NCI-H2029 (cell line): Measurements from ENCODE around the gene SPAG16.
"Not testable (repeated sequence)": the region's sequence is repeated elsewhere in the genome, so short reads cannot be mapped to it uniquely, and the experiment has no call there.

Experiments used
- DNase-seq: peaks from one replicate; lab custom pipeline; 2025; lab: John Stamatoyannopoulos, UW

Gene SPAG16

DNA sequence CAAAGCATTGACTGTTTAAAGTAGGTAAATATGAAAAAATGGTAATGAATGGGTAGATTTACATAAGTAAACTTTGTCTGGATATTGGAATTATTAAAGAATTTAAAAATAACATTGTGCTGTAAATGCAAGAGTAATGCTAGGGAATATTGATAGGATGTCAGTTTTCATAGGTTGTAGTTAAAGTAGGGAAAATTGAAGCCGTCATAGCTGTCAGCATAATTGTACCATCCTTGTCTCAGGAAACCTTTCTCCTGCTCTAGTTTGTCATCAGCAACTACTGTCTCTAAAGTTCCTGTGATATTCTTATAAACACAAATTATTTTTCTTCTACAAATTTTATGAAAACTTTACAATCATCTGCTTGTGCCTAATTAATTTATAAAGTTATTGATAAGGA, 10.1 kb upstream of the SPAG16 start:
- DNase-seq = no peak

DNA sequence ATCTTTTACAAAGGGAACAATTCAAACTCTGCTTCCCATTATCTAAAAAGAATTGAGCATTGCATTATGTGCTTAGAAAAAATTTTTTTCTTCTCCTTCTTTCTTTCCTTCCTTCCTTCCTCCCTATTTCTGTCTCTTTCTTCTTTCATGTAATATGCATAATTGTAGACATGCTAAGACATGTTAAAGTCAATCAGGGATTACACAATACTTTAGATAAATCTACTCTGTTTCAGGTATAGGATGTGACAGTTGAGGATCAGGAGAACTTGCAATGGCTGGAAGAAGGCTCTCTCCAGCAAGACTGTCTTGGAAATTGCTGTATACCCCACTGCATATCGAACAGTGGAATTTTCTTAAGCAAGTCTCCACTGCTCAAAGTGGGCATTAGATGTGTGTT, 9.0 kb upstream of the SPAG16 start:
- no peak for DNase-seq

DNA sequence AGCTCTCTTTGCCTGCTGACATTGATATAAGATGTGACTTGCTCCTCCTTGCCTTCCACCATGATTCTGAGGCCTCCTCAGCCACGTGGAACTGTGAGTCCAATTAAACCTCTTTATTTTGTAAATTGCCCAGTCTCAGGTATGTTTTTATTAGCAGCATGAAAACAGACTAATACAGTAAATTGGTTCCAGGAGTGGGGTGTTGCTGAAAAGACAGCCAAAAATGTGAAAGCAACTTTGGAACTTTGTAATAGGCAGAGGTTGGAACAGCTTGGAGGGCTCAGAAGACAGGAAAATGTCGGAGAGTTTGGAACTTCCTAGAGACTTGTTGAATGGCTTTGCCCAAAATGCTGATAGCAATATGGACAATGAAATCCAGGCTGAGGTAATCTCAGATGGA, 7.1 kb upstream of the SPAG16 start:
- DNase-seq = not testable (repeated sequence)

DNA sequence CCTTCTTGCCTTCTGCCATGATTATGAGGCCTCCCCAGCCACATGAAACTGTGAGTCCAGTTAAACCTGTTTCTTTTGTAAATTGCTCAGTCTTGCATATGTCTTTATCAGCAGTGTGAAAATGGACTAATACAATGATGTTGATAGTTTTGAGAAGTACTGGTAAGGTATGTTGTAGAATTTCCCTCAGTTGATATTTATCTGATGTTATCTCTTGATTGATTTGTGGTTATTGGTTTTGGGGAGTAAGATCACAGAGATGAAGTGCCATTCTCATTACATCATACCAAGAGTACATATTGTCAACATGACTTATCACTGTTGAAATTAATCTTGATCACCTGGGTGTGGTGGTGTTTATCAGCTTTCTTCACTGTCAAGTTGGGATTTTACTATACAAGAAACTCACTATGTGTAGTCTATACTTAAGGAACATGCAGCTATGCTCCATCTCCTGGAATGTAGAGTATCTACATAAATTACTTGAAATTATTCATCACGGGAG, 5.1 kb upstream of the SPAG16 start:
- no peak for DNase-seq

DNA sequence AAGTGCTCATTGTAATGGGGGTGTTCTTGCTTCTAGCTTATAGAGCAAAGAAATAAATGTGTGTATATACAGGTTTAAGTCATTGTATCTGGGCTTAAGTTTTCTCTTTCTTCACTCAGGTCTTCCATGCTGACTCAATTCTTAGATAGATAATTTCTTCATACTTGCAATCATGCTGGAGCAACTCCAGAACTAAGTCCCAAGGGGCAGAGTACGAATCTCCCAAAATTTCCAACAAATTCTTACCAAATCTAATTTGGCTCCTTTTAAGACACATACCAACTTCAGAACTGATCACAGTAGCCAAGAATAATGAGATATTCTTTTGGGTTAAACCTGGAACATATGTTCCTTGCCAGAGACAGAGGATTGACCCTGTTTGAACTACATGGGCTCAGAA, 4.3 kb upstream of the SPAG16 start:
- no peak for DNase-seq

DNA sequence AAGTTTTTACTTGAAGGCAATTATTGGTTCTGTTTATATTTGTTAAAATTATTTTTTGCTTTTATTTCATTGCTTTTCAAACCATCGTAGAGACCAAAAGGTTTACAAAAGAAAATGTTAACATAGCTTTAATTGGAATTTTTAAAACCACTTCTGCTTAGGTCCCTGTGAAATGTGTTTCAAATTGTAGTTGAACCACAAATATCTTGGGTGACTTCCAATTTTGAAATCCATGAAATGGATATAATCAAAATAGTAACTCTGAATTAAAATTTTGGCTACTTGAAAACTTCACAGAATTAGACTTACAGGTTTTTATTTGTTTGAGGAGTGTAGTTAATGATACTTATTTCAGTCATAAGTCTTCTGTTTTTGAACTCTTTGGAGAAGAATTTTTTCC, 3.1 kb upstream of the SPAG16 start:
- no peak for DNase-seq

DNA sequence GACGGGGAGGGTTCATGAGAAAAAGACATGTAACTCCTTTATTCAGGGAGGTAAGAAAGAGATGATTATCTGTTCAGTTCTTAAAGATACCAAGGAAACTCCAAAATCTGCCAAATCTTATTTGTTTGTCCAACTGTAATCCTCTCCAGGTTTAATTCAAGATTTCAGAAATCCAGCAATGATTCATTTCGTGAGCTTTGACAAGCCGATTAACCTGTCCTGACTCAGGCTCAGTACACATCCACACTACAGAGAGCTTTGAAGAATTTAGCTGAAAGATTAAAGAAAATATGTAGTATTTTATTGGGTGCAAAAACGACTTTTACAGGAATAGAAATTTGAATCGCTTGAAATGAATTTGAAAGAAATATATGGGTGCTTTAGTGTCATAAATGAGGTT, 1.1 kb downstream of the SPAG16 start:
- DNase-seq = no peak

DNA sequence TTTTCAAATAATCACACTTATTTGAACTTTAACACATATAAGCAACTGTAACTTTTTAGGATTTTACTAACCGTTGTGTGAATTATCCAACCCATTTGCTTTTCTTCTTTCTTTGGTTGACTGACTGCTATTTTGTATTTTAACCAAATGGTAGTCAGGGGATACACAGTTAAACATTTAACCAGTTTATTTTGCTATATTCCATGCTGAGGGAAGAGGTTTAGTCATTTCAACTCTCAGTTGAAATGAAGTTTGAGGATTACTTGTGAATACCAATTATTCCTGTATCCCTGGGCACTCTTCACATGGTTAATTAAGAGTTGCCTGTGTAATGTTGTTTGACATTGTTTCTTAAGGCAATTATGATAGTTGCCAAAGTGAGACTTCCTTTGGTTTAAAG, 1.9 kb downstream of the SPAG16 start:
- no peak for DNase-seq

DNA sequence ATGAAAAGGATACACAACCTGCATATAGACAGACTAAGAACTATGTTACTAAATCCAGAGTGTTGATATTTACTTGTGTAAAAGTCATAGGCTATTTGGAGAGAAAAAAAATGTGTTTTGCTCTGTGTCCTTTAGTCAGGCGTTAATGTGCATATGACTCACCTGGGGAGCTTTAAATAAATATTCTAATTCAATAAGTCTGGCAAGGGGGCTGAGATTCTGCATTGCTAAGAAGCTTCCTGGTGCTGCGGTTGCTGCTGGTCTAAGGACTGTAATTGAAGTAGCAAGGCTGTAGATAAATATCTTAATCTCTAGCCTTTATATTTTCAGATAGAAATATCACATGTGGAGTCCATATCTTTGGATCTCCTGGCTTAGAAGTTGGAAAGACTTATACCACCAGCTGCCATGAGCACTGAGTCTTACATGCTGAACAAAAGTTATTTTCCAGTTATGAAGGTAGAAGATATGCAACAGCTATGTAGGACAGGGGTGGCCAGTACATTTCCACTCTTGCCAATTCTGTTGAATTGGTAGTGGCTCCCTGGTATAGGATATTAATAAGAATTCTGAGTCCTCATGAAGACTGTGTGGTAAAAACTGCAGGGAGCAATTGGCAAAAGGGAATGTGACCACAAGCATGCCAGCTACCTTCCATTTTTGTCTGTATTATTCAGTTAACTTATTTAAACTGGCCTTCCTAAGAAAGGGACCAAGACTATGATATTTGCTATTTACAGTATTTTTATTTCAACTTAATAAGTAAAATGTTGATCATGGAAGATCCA, 4.8 kb downstream of the SPAG16 start:
- DNase-seq = no peak

DNA sequence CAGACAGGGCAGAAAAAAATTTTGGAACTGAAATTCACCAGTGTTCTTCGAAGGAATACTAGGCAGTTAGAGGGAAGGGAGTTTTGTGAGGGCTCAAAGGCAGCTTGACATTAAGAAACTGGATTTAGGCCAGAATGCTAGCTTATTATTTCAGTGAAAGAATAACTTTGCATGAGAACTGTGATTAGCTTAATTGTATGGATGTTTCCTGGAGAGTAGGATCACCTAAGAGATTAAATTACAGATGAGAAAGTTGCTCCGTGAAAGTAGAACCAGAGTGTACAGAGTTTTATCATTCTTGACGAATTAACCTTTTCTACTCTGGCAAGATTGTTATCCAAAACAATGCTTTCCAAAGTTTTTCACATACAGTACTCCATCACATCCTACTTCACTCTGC, 6.2 kb downstream of the SPAG16 start:
- DNase-seq = no peak

DNA sequence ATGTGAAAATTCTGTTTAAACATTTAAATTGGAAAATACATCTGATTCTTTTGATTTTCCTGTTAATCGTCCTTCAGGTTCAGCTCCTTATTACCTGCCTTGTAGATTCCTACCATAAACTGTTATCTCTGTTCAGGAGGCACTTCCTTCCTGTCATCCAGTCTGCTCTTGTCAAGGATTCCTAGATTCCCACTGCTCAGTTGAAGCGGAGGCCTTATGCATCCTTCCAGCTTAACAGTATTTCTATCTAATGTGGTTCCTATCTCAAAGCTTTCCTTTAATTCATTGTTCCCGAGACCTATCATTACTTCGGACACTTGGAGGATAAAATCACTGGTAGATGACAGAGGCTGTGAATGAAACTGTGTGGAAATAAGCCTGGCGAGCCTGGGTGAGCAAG, 12.0 kb downstream of the SPAG16 start:
- DNase-seq = no peak

DNA sequence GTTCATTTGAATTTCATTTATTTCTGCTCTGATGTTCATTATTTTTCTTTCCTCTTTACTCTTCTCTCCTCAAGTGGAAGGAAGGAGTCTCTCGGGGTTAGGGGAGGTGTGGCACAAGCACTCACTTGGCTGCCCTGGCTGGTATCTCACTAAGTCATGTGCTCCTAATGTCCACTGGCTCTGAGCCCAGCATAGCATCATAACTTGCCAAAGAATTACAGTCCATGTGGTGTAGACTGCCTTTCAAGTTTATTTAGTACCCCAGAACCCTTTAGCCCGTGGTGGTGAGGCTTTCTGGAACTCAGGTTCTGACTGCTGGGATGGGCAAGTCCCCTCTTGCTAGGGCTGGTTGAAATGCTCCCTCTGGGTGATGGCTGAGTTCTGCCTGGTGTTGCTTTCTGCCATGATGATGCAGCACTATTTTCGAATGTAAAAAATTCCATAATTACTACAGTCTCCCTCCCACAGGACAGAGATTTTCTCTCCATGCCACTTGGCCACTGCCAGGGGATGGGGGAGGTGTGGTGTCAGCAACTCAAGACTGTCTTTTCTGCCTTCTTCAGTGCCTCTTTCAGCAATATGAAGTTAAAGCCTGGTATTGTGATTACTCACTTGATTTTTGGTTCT, 22.2 kb downstream of the SPAG16 start:
- DNase-seq = peak; percentile 17

DNA sequence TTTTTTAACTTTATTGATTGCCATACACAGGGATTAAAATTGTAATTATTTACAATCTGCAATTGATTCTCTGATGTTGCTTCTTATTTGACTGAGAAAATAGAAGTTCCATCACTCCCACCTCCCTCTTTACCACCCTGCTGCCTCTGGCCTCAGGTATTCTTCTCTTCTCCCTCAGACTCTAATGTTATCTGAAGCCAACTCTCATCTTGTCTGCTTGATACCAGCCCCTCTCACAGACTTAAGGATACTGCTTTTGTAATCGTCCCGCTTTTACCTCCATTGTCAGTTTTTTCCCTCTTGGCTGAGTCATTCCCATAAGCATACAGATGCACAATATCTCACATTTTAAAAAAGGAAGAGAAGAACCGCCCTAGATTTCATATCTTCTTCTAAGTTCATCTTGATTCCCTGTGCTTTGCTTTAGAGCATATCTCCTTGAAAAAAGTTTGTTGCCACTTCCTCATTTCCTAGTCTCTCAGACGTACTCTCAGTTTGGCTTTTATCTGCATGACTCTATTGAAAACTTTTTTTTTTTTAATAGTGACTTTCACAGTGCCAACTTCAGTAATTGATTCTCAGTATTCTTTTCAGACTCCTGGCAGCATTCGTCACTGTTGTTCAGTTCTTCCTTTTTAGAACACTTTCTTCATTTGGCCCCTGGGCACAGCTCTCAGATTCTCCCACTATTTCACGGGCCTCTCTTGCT, 31.1 kb downstream of the SPAG16 start:
- DNase-seq = no peak

DNA sequence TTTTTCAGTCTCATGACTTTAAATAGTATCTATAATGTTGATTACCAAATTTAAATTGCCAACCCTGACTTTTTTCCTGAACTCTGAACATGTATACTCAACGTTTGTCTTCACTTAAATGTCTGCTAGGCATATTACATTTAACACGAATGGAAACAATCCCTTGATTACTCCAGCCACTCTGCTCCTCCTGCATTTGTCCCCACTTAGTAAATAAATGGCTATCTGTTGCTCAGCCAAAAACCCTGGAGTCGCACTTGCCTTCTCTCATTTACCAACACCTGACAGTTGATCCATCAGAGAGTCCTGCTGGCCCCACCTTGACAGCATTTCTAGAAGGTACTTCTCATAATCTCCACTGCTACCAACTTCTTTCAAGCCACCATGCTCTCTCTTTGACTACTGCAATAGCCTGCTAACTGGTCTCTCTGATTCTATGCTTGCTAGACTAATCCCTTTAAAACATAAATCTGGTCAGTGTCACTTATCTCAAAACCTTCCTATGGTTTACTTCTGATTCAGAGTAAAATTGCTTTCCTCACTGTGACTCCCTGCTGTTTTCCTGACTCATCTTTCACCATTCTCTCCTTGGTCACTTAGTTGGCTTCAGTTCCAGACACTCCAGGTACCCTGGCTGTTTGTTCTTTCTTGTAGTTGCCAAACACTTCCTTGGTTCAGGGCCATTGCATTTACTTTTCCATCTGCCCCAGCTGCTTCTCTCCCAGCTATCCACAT, 31.9 kb downstream of the SPAG16 start:
- peak; percentile 45 for DNase-seq

DNA sequence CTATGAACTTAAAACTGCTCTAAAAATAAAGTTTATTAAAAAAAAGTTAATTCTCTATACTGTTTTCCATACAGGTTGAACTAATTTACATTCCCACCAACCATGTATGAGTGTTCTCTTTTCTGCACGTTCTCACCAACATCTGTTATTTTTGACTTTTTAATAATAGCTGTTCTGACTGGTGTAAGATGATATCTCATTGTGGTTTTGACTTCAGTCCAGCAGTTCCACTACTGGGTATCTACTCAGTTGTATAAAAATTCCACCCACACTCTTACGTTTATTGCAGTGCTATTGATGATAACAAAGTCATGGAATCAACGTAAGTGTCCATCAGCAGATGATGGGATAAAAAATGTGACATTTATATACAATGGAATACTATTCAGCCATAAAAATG, 33.7 kb downstream of the SPAG16 start:
- DNase-seq = peak; percentile 40

DNA sequence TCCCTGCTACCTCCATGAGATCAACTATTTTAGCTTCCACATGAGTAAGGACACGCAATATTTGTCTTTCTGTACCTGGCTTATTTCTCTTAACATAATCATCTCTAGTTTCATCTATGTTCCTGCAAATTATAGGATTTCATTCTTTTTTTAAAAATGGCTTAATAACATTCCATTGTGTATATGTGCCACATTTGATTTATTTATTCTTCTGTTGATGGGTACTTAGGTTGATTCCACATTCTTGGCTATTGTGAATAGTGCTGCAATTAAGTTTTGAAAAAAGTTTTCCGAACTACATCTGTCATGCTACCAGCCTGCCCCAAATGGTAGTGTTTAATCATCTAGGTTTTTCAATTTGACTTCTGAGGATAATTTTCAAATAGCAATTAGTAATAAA, 36.3 kb downstream of the SPAG16 start:
- no peak for DNase-seq

DNA sequence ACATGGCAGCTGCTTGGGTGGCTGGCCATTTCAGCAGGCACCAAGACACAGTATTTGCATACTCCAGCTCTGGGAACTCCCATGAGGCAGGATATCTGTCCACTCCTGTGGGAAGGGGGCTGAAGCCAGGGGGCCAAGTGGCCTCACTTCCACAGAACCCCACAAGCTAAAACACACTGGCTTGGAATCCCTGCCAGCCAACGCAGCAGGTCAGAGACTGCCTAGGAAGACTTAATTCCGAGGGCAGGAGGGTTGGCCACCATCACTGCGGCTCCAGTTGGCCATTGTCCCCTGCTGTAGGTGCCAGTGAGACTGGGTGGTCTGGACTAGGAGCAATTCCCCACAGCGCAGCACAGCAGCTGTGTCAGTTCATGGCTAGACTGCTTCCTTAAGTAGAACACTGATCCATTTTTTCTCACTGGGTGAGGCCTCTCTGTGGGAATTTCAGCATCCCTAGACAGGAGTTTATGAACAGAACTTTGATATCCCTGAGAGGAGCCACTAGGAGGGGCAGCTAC, 52.0 kb downstream of the SPAG16 start:
- no peak for DNase-seq

DNA sequence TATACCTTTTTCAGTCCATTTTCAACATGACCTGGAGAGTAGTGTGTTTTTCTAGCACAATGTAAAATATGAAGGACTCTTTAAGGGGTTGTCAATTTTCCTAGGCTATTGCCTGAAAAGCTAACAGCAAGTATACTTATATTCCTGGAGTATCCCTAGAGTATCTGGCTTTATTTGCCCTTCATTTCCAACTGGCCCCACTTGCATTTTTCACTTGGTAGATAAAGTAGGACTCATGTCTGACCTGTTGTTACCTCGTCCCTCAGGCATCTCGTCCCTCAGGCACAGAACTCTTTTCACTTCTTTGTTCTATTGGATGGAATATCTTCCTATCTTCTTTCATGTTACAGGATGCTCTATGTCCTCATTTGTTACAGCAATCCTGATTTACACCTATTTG, 69.2 kb downstream of the SPAG16 start:
- DNase-seq = no peak

DNA sequence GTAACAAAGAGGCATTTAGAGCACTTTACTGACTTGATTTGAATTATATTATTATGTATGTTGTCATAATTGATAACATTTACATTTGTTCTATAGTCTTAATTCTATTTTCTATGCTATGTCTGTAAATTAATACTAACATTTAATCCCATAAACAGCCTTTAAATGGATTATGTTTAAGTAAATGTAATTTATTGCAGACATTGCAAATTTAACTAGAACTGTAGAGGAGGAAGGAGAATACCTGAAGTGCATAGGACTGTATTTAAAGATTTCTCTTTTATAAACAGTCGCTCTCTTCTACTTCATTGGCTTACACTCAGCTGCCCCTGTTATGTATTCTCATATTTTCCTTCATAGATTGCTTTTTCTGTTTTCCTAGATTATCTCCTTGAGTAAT, 92.4 kb downstream of the SPAG16 start:
- no peak for DNase-seq

DNA sequence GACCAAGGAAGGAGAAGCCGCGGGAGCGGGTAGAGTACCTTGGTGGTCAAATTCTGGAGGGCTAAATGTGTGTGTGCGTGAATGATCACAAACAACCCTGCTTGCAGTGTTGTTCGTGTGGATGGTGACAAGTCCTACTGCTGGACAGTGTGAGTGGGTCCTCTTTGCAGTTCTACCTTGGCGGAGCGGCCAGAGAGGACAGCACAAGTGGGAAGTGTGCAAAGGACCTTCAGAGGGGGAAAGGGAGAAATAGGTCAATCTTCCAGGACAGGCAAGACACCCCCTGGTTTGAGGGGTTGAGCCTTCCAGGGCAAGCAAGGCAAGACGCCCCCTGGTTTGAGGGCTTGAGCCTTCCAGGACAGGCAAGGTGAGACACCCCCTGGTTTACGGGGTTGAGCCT, 122.8 kb downstream of the SPAG16 start:
- not testable (repeated sequence) for DNase-seq

DNA sequence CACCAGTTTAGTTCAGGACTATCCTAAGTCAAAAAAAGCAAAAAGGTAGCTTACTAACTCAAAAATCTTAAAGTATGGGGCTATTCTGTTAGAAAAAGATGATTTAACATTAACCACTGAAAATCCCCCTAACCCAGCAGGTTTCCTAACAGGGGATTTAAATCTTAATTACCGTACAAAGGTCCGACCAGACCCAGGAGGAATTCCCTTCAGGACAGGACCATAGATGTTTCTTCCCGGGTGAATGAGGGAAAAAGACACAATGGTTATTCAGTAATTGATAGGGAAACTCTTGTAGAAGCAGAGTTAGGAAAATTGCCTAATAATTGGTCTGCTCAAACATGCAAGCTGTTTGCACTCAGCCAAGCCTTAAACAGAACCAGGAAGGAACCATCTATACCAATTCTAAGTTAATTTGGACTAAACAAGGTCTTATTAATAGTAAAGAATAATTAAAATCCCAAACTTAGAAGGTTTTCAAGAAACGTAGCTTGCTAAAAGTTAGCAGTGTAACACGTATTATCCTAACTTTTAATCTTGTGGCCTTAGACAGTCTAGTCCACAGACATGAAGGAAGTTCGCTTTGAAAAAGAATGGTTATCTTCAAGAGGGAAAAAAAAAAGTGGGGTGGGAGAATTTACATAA, 124.3 kb downstream of the SPAG16 start:
- DNase-seq = not testable (repeated sequence)

DNA sequence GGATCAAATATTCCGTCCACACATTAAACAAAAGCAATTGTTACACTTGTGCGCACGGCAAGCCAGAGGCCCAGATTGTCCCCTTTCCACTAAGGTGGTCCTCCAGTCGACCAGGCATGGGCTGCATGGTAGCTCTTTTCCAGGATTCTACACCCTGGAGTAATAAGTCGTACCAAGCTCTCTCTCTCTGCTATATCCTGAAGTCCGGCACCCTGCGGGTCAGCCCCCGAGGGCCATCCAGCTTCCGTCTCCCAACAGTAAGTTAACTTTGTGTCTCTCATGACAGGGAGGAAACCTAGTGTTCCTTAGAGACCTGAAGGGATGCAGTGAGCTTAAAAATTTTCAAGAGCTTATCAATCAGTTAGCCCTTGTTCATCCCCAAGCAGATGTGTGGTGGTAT, 126.4 kb downstream of the SPAG16 start:
- DNase-seq = not testable (repeated sequence)
